ENCODE results near the gene LUZP2. TPM values are rescaled to one million over a fixed set of nuclear protein-coding genes. Genes with fewer than 3 reads are reported as not detected.
"Not testable (repeated sequence)": the region's sequence is repeated elsewhere in the genome, so short reads cannot be mapped to it uniquely, and the experiment has no call there.

LUZP2 gene
- total RNA-seq, 2 donors from 2014 or later = not detected

- ATAC-seq (replicated peaks in 1 of 2) = no peak
- no peaks in the 10 kb centered on the region for H3K4me1 Mint-ChIP-seq (ENCODE audit: low read depth)
Measured at GRCh38 chr11:24885580-24886173, 388.8 kb downstream of the LUZP2 start.

GRCh38 chr11:24886880-24887619 lies 390.2 kb downstream of the LUZP2 start:
- ATAC-seq (replicated peaks in 1 of 2) = no peak
- DNase-seq = no peak
- peaks cover 5 to 6% of the 10 kb centered on the region in 2 donors for H3K9me3 Mint-ChIP-seq
- no peak overlapping the region for H3K4me3 Mint-ChIP-seq
- no peaks in the 10 kb centered on the region for H3K4me1 Mint-ChIP-seq (ENCODE audit: low read depth)
- H3K27ac Mint-ChIP-seq = no peak overlapping the region
- no peaks in the 10 kb centered on the region for H3K27me3 Mint-ChIP-seq (ENCODE audit: low read depth)
- no peaks in the 10 kb centered on the region for H3K36me3 Mint-ChIP-seq (ENCODE audit: insufficient read depth in 2 of 2)

More at GRCh38 chr11:24885580-24886173, 388.8 kb downstream of the LUZP2 start:
- H3K27me3 Mint-ChIP-seq (ENCODE audit: low read depth) = no peaks in the 10 kb centered on the region
- peaks cover 5 to 10% of the 10 kb centered on the region in 2 donors for H3K9me3 Mint-ChIP-seq
- no peak overlapping the region for H3K4me3 Mint-ChIP-seq
- DNase-seq = no peak
- H3K27ac Mint-ChIP-seq = no peak overlapping the region
- peaks cover 0 to 2% of the 10 kb centered on the region in 2 donors for H3K36me3 Mint-ChIP-seq (ENCODE audit: insufficient read depth in 2 of 2)

DNA sequence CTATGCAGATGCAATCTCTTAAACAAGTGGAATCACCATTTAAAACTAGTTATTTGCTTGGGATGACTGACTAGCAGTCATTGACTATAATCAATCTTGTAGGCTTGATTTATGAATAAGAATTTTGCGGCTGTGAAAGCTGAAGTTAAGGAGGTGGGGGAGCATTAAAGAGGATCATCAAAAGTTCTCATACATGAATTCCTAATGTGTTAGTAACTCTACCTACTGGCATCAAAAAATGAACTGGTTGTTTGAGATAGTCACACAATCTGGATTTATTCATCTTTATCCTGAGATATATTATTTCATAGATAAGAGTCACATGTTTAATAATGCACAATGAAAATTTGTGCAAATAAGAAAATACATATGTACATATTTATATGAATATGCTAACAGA lies 393.6 kb downstream of the LUZP2 start:
- peaks cover 3 to 4% of the 10 kb centered on the region in 2 donors for H3K9me3 Mint-ChIP-seq
- no peaks in the 10 kb centered on the region for H3K27me3 Mint-ChIP-seq (ENCODE audit: low read depth)
- H3K27ac Mint-ChIP-seq = no peak overlapping the region
- H3K4me3 Mint-ChIP-seq = no peak overlapping the region
- H3K4me1 Mint-ChIP-seq (ENCODE audit: low read depth) = no peaks in the 10 kb centered on the region
- no peak for DNase-seq
- ATAC-seq (replicated peaks in 1 of 2) = no peak
- no peaks in the 10 kb centered on the region for H3K36me3 Mint-ChIP-seq (ENCODE audit: insufficient read depth in 2 of 2)

DNA sequence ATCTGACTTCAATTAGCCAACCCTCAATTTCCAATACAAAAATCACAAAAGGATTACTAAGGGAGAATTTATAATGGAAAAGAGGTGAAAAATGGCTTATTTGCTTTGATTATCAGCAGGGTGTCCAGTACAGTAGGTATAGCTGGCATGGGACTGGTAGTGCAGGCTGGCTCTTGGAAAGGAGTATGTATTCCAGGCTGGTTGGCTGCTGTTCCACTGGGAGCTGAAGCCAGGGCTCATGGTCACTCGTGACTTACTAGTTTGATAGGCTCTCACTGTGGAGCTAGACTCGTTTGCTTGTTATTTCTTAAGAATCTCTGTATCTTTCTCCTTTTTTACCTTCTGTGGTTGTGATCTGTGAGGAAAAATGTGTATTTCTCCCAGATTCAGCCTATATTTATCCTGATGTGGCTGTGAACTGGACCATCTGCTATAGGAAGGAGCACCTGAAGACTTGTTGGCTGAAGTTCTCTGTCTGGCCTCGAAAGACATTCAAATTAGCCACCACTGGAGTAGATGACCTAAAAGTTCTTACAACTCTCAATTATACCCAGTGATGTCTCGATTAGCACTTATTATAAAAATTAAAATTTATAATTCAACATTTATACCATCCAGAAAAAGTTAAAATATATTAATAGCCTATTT lies 395.1 kb downstream of the LUZP2 start:
- not testable (repeated sequence) for H3K36me3 Mint-ChIP-seq (ENCODE audit: insufficient read depth in 2 of 2); DNase-seq; H3K4me3 Mint-ChIP-seq; H3K27me3 Mint-ChIP-seq (ENCODE audit: low read depth); ATAC-seq (replicated peaks in 1 of 2); H3K4me1 Mint-ChIP-seq (ENCODE audit: low read depth); H3K27ac Mint-ChIP-seq; H3K9me3 Mint-ChIP-seq

DNA sequence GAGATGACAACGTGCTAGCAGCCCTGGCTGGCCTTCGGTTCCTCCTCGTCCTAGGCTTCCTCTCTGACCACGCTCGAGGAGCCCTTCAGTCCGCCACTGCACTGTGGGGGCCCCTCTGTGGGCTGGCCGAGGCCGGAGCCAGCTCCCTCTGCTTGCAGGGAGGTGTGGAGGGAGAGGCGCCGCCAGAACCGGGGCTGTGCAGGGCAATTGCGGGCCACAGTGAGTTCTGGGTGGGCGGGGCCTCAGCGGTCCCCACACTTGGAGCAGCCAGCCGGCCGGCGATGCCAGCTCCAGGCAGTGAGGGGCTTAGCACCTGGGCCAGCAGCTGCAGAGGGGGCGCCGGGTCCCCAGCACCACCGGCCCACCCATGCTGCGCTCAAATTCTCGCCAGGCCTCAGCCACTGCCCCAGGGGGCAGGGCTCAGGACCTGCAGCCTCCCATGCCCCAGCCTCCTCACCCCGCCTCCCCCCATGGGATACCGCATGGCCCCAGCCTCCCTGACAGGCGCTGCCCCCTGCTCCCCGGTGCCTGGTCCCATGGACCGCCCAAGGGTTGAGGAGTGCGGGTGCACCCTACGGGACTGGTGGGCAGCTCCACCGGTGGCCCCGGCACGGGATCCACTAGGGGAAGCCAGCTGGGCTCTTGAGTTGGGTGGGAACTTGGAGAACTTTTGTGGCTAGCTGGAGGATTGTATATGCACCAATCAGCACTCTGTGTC lies 399.4 kb downstream of the LUZP2 start:
- ATAC-seq (replicated peaks in 1 of 2) = no peak
- DNase-seq = no peak
- H3K9me3 Mint-ChIP-seq = peaks cover 0 to 5% of the 10 kb centered on the region in 2 donors
- H3K27me3 Mint-ChIP-seq (ENCODE audit: low read depth) = no peaks in the 10 kb centered on the region
- no peak overlapping the region for H3K27ac Mint-ChIP-seq
- no peak overlapping the region for H3K4me3 Mint-ChIP-seq
- no peaks in the 10 kb centered on the region for H3K36me3 Mint-ChIP-seq (ENCODE audit: insufficient read depth in 2 of 2)
- no peaks in the 10 kb centered on the region for H3K4me1 Mint-ChIP-seq (ENCODE audit: low read depth)

DNA sequence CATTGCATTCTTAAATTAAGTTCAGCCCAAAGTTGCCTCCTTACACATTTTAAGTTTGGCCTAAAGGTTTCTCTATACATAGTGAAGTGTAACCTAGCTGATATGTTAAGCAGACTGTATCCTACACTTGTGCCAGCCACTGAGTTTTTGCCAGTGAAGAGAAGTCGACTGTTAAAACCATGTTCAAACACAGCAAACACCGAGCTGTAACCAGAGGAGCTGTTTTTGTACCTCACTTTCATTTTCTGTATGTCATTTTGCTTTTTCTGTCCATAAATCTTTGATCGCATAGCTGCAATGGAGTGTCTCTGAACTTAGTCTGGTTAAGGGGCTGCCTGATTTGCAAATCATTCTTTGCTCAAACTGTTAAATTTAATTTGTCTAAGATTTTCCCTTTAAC lies 403.7 kb downstream of the LUZP2 start:
- no peaks in the 10 kb centered on the region for H3K27me3 Mint-ChIP-seq (ENCODE audit: low read depth)
- ATAC-seq (replicated peaks in 1 of 2) (no peak), DNase-seq (no peak)
- H3K36me3 Mint-ChIP-seq (ENCODE audit: insufficient read depth in 2 of 2) = no peaks in the 10 kb centered on the region
- no peak overlapping the region for H3K27ac Mint-ChIP-seq
- peaks cover 0 to 3% of the 10 kb centered on the region in 2 donors for H3K9me3 Mint-ChIP-seq
- no peaks in the 10 kb centered on the region for H3K4me1 Mint-ChIP-seq (ENCODE audit: low read depth)
- no peak overlapping the region for H3K4me3 Mint-ChIP-seq

- DNase-seq (no peak), ATAC-seq (replicated peaks in 1 of 2) (no peak)
- Mint-ChIP-seq H3K4me3 (peak overlapping the region in 1 of 2 donors; percentile 30), H3K36me3 (ENCODE audit: insufficient read depth in 2 of 2) (no peaks in the 10 kb centered on the region), H3K27ac (no peak overlapping the region), H3K4me1 (ENCODE audit: low read depth) (no peaks in the 10 kb centered on the region), H3K27me3 (ENCODE audit: low read depth) (no peaks in the 10 kb centered on the region), H3K9me3 (no peaks in the 10 kb centered on the region)
Measured at GRCh38 chr11:24900960-24901549, 404.2 kb downstream of the LUZP2 start.

DNA sequence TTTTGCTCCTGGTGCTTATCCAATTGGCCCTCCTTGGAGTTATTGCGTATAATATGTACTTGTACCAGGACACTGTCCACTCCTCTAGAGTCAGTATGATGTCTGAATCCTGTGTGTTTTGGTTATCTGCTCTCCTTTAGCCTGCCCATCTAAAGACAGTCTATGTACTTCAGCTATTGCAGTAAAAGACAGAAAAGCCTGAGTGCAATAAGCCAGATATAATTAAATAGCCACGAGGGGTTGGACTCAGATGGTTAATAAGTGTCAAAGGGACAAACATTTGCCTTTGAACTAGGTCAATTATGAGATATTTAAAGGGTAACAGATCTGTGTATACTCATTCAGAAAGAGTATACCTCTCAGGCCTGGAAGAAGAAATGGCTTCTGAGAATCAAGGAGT lies 406.7 kb downstream of the LUZP2 start:
- Mint-ChIP-seq H3K27ac (no peak overlapping the region), H3K9me3 (peaks cover 0 to 3% of the 10 kb centered on the region in 2 donors), H3K4me3 (no peak overlapping the region), H3K4me1 (ENCODE audit: low read depth) (no peaks in the 10 kb centered on the region), H3K27me3 (ENCODE audit: low read depth) (no peaks in the 10 kb centered on the region), H3K36me3 (ENCODE audit: insufficient read depth in 2 of 2) (no peaks in the 10 kb centered on the region)
- DNase-seq = no peak
- no peak for ATAC-seq (replicated peaks in 1 of 2)

DNA sequence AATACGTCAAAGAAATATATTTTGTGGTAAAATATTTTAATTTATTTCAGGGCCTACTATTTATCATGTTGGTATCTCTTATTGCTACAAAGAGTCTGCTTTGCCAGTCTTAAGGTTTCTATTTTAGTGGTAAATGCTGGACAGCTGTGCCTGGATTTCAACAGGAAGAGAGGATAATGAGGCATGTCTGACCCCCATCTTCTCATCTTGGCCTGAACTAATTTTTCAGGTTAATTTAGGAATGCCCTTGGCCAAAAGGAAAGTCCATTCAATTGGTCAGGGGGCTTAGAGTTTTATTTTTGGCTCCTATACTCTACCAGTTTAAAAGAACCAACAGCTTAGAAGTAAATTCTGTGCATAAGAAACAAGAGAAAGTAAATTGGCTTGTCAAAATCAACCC lies 428.2 kb downstream of the LUZP2 start:
- ATAC-seq (replicated peaks in 1 of 2) = no peak
- no peak overlapping the region for H3K27ac Mint-ChIP-seq
- H3K9me3 Mint-ChIP-seq = peaks cover 8% of the 10 kb centered on the region in 2 donors
- no peaks in the 10 kb centered on the region for H3K4me1 Mint-ChIP-seq (ENCODE audit: low read depth)
- H3K36me3 Mint-ChIP-seq (ENCODE audit: insufficient read depth in 2 of 2) = no peaks in the 10 kb centered on the region
- DNase-seq = no peak
- H3K4me3 Mint-ChIP-seq = no peak overlapping the region
- H3K27me3 Mint-ChIP-seq (ENCODE audit: low read depth) = no peaks in the 10 kb centered on the region

GRCh38 chr11:24932110-24933000 lies 435.5 kb downstream of the LUZP2 start:
- no peak overlapping the region for H3K27ac Mint-ChIP-seq
- H3K4me3 Mint-ChIP-seq = no peak overlapping the region
- H3K27me3 Mint-ChIP-seq (ENCODE audit: low read depth) = no peaks in the 10 kb centered on the region
- ATAC-seq (replicated peaks in 1 of 2) = no peak
- no peak for DNase-seq
- H3K9me3 Mint-ChIP-seq = peaks cover 11 to 19% of the 10 kb centered on the region in 2 donors
- H3K36me3 Mint-ChIP-seq (ENCODE audit: insufficient read depth in 2 of 2) = no peaks in the 10 kb centered on the region
- H3K4me1 Mint-ChIP-seq (ENCODE audit: low read depth) = no peaks in the 10 kb centered on the region

GRCh38 chr11:24934733-24935439 lies 438.0 kb downstream of the LUZP2 start:
- H3K27me3 Mint-ChIP-seq (ENCODE audit: low read depth) = no peaks in the 10 kb centered on the region
- H3K4me1 Mint-ChIP-seq (ENCODE audit: low read depth) = no peaks in the 10 kb centered on the region
- DNase-seq (no peak), ATAC-seq (replicated peaks in 1 of 2) (no peak)
- no peak overlapping the region for H3K27ac Mint-ChIP-seq
- no peaks in the 10 kb centered on the region for H3K36me3 Mint-ChIP-seq (ENCODE audit: insufficient read depth in 2 of 2)
- H3K4me3 Mint-ChIP-seq = no peak overlapping the region
- H3K9me3 Mint-ChIP-seq = peaks cover 9 to 16% of the 10 kb centered on the region in 2 donors

- Mint-ChIP-seq H3K4me3 (no peak overlapping the region), H3K9me3 (peaks cover 7 to 17% of the 10 kb centered on the region in 2 donors), H3K27me3 (ENCODE audit: low read depth) (no peaks in the 10 kb centered on the region), H3K27ac (no peak overlapping the region), H3K36me3 (ENCODE audit: insufficient read depth in 2 of 2) (no peaks in the 10 kb centered on the region), H3K4me1 (ENCODE audit: low read depth) (no peaks in the 10 kb centered on the region)
- ATAC-seq (replicated peaks in 1 of 2) = no peak
- DNase-seq = no peak
Measured at GRCh38 chr11:24944891-24945290, 448.0 kb downstream of the LUZP2 start.
